ENCODE measurements around the gene ZNF689.

DNA sequence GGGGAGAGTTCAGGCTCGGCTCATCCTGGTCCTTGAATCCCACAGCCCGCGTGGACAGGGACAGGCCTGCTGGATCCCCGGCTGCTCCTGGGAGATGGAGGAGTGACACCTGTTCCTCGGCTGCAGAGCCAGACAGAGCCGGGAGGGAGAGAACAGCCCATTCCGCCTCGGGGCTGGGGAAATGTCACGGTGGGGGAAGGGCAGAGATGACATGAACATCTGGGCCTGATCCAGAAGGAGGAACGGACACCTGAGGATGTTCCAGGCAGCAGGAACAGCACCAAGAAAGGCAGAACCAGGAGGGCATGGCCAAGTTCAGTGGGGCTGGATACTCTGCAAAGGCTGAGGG lies 54.1 kb downstream of the ZNF689 start:
- no peak for TF ChIP-seq POLR2AphosphoS5 (IDR thresholded peaks at IDR 0.05)
- no peak for TF ChIP-seq CTCF (IDR thresholded peaks at IDR 0.05; ENCODE audit: poor library complexity, severe bottlenecking)
- no peak for TF ChIP-seq EP300 (conservative IDR thresholded peaks at IDR 0.05; ENCODE audit: poor library complexity, severe bottlenecking)
- TF ChIP-seq MXI1 (conservative IDR thresholded peaks at IDR 0.05; ENCODE audit: poor library complexity, severe bottlenecking) = no peak
- TF ChIP-seq, protein P1, sequence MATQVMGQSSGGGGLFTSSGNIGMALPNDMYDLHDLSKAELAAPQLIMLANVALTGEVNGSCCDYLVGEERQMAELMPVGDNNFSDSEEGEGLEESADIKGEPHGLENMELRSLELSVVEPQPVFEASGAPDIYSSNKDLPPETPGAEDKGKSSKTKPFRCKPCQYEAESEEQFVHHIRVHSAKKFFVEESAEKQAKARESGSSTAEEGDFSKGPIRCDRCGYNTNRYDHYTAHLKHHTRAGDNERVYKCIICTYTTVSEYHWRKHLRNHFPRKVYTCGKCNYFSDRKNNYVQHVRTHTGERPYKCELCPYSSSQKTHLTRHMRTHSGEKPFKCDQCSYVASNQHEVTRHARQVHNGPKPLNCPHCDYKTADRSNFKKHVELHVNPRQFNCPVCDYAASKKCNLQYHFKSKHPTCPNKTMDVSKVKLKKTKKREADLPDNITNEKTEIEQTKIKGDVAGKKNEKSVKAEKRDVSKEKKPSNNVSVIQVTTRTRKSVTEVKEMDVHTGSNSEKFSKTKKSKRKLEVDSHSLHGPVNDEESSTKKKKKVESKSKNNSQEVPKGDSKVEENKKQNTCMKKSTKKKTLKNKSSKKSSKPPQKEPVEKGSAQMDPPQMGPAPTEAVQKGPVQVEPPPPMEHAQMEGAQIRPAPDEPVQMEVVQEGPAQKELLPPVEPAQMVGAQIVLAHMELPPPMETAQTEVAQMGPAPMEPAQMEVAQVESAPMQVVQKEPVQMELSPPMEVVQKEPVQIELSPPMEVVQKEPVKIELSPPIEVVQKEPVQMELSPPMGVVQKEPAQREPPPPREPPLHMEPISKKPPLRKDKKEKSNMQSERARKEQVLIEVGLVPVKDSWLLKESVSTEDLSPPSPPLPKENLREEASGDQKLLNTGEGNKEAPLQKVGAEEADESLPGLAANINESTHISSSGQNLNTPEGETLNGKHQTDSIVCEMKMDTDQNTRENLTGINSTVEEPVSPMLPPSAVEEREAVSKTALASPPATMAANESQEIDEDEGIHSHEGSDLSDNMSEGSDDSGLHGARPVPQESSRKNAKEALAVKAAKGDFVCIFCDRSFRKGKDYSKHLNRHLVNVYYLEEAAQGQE (IDR thresholded peaks at IDR 0.05; ENCODE audit: borderline replicate concordance) = no peak
- TF ChIP-seq RAD21 (conservative IDR thresholded peaks at IDR 0.05) = no peak
- TF ChIP-seq EZH2 (IDR thresholded peaks at IDR 0.05; ENCODE audit: borderline replicate concordance, insufficient read depth, low read length, poor library complexity, severe bottlenecking) = no peak
- TF ChIP-seq SMC3 (conservative IDR thresholded peaks at IDR 0.05; ENCODE audit: poor library complexity) = no peak
- no peak for TF ChIP-seq TAF1 (IDR thresholded peaks at IDR 0.05; ENCODE audit: low read depth)
